Inflammatory macrophage (primary cell): ENCODE measurements around the gene SMC1B.
"Not testable (repeated sequence)": the region's sequence is repeated elsewhere in the genome, so short reads cannot be mapped to it uniquely, and the experiment has no call there.

Experiments used
- DNase-seq, 2 donors: peaks; one replicate each; pipeline ENCODE4 v3.0.0-alpha.2; 2020 to 2022

Gene SMC1B

DNA sequence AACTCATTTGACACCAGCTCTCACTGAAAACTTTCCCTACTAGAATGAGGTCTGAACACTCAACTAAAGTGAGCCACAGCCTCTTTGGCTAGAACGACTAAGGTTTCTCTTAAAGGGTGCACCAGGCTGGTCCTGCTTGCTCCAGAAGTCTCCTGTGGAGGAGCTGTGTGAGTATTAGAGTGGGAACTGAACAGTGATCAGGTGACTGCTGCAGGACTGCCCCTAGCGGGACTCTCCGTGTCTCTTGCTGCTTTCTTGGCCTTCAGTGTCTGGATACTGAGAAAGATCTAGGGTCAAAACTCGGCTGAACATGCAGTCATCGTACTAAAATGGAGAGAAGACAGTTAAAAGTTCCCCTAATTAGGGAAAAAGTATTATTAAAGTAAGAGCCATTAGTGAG, 69.1 kb downstream of the SMC1B start:
- peak; percentile 14 to 44 for DNase-seq

- DNase-seq: no peak
Observed at GRCh38 chr22:45343143-45343542, 70.3 kb downstream of the SMC1B start.

DNA sequence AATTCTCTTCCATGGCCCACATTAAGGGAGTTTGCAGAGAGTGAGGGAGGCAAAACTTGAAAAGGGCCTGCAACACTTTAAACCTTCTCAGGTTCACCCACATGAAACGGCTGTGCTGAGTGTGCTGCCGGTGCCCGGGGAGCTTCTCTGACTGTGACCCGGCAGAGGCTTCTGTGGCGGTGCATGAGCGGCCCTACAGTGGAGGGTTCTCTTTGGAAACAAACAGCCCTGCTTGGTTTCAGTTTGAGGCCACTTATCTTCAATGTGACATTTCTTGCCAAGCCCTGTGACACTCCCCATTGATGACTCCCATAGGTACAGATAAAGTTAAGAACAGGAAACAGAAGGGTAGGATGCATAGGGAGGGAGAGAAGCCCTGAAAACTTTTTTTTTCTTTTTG, 71.9 kb downstream of the SMC1B start:
- no peak for DNase-seq

GRCh38 chr22:45340323-45340722, 73.1 kb downstream of the SMC1B start:
- DNase-seq: no peak

DNA sequence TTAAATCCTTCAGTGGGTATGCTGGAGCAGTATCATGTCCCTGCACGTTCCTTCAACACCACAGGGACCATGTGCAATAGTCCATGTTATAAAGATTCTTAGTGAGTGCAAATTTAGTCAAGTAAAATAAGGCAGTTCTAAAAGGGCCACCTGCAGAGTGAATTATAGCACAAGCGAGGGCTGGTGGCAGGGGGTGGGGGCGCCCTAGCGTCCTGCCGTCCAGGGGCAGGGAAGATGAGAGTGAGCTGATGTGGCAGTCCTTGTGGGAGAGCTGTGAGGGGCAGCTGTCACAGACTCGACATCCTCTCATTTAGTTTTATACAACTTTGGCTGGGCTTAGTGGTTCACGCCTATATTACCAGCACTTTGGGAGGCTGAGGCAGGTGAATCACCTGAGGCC, 74.6 kb downstream of the SMC1B start:
- DNase-seq: no peak

GRCh38 chr22:45337536-45337935, 75.9 kb downstream of the SMC1B start:
- no peak for DNase-seq

DNA sequence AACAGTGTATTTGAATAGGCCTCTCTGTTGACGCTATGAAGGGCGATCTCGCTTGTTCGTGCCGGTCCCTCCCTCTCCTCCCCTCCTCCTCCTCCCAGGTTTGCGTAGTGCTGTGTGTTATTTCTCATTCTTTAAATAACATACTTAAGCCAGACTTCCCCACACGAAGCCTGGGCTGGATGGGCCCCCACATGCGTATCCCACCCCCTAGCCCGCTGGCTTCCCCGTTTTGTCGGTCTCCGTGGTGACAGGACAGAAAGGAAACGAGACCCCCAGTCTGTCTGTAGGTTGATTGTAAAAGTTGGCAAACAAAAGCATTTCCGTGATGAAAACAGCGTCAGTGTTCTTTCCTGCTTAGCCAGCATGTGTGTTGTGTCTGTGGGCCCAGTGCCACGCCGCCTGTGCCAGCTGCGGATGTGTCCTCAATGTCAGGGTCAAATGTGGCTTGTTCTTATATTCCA, 76.4 kb downstream of the SMC1B start:
- no peak for DNase-seq

GRCh38 chr22:45335854-45336522, 77.4 kb downstream of the SMC1B start:
- no peak for DNase-seq

- no peak for DNase-seq
Observed at GRCh38 chr22:45335021-45335818, 78.2 kb downstream of the SMC1B start.

- DNase-seq: no peak
Observed at GRCh38 chr22:45334528-45334927, 78.9 kb downstream of the SMC1B start.

GRCh38 chr22:45334068-45334467, 79.3 kb downstream of the SMC1B start:
- no peak for DNase-seq

GRCh38 chr22:45332001-45332400, 81.4 kb downstream of the SMC1B start:
- no peak for DNase-seq

DNA sequence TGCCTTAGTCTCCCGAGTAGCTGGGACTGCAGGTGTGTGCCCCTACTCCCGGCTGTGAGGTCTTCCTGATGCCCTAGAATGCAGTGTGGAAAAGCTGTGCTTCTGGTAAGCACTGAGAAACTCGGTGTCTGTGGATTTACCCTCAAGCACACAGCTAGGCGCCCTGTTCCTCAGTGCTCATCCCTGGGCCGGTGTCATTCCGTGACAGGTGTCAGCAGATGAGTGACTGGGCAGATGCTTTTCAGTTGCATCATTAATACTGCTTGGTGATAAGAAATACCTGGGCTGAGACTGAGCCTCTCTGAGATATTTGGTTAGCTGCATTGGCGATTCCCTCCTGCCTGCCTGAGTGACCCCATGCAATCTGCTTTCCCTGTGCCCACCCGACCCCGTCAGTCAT, 81.9 kb downstream of the SMC1B start:
- no peak for DNase-seq

- no peak for DNase-seq
Observed at GRCh38 chr22:45330548-45330947, 82.9 kb downstream of the SMC1B start.

GRCh38 chr22:45329530-45329936, 83.9 kb downstream of the SMC1B start:
- no peak for DNase-seq

DNA sequence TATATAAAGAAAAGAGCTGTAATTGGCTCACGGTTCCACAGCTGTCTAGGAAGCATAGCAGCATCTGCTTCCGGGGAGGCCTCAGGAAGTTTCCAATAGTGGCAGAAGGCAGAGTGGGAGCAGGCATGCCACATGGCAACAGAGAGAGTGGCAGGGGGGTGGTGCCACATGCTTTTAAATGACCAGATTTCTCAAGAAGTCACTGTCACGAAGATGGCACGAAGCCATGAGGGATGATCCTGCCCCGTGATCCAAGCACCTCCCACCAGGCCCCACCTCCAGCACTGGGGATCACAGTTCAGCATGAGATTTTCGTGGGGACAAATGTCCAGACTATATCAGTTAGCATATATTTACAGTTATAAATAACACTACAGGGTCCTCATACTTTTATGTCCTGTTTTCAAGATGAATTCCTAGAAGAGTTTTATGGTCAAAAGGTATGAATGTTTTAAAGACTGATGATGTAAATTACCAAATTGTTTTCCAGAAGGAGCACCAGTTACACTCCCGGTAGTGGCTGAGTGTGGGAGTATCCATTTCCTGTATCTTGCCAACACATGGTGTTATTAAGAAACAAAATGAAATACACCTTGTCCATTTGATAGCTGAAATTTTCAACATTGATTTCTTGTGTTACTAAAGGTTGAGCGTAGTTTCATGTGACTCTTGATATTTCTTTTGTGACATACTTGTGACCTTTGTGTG, 84.4 kb downstream of the SMC1B start:
- peak; percentile 73 to 88 for DNase-seq

DNA sequence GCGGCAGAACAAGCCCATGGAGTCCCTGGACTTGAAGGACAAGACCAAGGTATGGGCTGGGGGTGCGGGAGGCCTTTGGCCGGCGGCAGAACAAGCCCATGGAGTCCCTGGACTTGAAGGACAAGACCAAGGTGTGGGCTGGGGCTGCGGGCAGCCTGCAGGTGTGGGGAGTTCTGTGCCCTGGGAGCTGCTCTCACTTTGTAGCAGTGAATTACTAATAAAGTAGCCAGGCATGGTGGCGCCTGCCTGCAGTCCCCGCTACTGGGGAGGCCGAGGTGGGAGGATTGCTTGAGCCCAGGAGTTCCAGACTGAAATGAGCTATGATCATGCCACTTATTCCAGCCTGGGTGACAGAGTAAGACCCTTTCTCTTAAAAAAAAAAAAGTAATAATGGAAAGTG, 85.1 kb downstream of the SMC1B start:
- not testable (repeated sequence) for DNase-seq

DNA sequence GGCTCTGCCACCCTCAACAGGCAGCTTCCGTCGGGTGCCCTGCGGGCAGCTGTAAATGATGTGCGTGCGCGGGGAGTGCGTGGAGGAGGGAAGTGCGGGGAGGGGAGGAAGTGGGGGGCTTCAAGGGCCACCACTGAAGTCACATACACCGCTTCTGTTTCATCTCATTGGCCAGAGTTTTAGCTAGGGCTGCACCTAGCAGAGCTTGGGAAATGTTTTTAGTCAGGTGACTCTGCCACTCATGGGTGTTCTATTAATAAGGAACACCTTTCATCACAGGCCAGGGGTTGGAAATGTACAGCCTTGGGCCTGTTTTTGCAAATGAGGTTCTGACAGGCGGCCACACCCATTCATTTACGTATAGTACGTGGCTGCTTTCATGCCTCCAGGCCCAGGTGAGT, 89.1 kb downstream of the SMC1B start:
- DNase-seq: no peak

GRCh38 chr22:45323695-45324094, 89.7 kb downstream of the SMC1B start:
- no peak for DNase-seq

DNA sequence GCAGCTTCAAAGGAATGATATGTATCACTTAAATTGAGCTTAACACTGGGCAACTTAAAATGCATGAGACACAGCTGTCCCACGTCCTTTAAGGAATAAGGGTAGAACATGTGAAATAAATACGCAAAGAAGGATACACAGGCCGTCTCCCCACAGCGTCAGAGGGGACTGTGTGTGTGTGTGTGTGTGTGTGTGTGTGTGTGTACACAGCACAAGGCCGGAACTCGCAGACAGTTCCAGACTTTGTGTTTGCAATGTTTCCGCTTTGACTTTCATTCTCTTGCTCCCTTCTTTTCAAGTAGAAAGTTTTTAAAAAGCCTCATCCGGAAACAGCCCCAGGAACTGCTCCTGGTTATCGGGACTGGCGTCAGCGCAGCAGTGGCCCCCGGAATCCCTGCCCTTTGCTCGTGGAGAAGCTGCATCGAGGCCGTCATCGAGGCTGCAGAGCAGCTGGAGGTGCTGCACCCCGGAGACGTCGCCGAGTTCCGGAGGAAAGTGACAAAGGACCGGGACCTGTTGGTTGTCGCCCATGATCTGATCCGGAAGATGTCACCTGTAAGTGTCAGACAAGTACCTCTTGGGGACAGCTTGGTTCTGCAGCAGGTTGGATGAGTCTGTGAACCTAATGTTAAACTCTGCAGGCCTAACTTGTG, 90.4 kb downstream of the SMC1B start:
- no peak for DNase-seq

GRCh38 chr22:45321827-45322226, 91.6 kb downstream of the SMC1B start:
- no peak for DNase-seq

DNA sequence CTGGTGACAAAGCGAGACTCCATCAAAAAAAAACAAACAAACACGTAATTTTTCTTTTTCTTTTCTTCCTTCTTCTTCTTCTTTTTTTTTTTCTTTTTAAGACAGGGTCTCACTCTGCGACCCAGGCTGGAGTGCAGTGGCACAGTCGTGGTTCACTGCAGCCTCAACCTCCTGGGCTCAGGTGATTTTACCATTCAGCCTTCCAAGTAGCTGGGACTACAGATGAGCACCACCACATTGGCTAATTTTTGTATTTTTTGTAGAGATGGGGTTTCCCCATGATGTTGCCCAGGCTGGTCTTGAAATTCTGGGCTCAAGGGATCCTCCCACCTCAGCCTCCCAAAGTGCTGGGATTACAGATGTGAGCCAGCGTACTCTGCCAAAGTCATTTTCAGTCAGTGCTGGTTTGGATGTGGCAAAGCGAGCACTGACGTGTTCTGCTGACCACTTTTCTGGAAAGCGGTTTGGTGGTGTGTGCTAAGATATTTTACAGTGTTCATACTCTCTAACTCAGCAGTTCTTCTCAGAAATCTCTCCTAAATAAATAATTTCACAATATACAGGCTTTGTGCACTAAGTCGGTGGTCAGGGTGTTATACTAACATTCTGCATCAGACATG, 92.9 kb downstream of the SMC1B start:
- no peak for DNase-seq

GRCh38 chr22:45319324-45319685, 94.1 kb downstream of the SMC1B start:
- DNase-seq: no peak
